Left kidney (tissue), 2 donors: ENCODE measurements around the gene ASTN2. TPM values are rescaled to one million over a fixed set of nuclear protein-coding genes. Genes with fewer than 3 reads are reported as not detected.

Source experiments
- DNase-seq: peaks from one replicate; pipeline ENCODE4 v3.0.0-alpha.2; 2013
- polyA plus RNA-seq: library from polyadenylated mRNA; unstranded; fragments of 120-200 nt; gene quantifications from one replicate; pipeline ENCODE4 v1.2.1, GENCODE V29; 2013; ENCODE audit not compliant: insufficient read length

ASTN2 gene
- polyA plus RNA-seq, 1 donor: 17.2 TPM

GRCh38 chr9:116558818-116559540 is 855.9 kb downstream of the ASTN2 start:
- no peak for DNase-seq

- DNase-seq: no peak
These were observed 856.8 kb downstream of the ASTN2 start for GRCh38 chr9:116558035-116558434.

- no peak for DNase-seq
These were observed 859.2 kb downstream of the ASTN2 start for GRCh38 chr9:116555556-116556155.

- no peak for DNase-seq
These were observed 859.7 kb downstream of the ASTN2 start for GRCh38 chr9:116555119-116555518.

- DNase-seq: no peak
These were observed 864.0 kb downstream of the ASTN2 start for GRCh38 chr9:116550696-116551436.

GRCh38 chr9:116549786-116550660 is 864.8 kb downstream of the ASTN2 start:
- DNase-seq: no peak

- no peak for DNase-seq
These were observed 865.7 kb downstream of the ASTN2 start for GRCh38 chr9:116549061-116549664.

- DNase-seq: no peak
These were observed 867.0 kb downstream of the ASTN2 start for GRCh38 chr9:116547729-116548426.

- DNase-seq: no peak
These were observed 867.9 kb downstream of the ASTN2 start for GRCh38 chr9:116546711-116547581.

GRCh38 chr9:116544896-116545295 is 870.0 kb downstream of the ASTN2 start:
- DNase-seq: no peak

- DNase-seq: no peak
These were observed 871.0 kb downstream of the ASTN2 start for GRCh38 chr9:116543731-116544400.

GRCh38 chr9:116541402-116541801 is 873.5 kb downstream of the ASTN2 start:
- no peak for DNase-seq

GRCh38 chr9:116539549-116539948 is 875.3 kb downstream of the ASTN2 start:
- no peak for DNase-seq

GRCh38 chr9:116525611-116526010 is 889.2 kb downstream of the ASTN2 start:
- DNase-seq: no peak

GRCh38 chr9:116524778-116525470 is 889.9 kb downstream of the ASTN2 start:
- DNase-seq: no peak

GRCh38 chr9:116520218-116520617 is 894.6 kb downstream of the ASTN2 start:
- no peak for DNase-seq

- no peak for DNase-seq
These were observed 898.4 kb downstream of the ASTN2 start for GRCh38 chr9:116516456-116516855.

- no peak for DNase-seq
These were observed 899.3 kb downstream of the ASTN2 start for GRCh38 chr9:116515541-116515940.

- no peak for DNase-seq
These were observed 908.2 kb downstream of the ASTN2 start for GRCh38 chr9:116506685-116507084.
